HG03378 (cell line): ENCODE results near the gene AKR1B1.

Source experiments
- ATAC-seq: cut with Tn5 transposase; IDR thresholded peaks from one replicate; pipeline ENCODE4 v1.9.1; 2021; ENCODE audit warnings: mild to moderate bottlenecking, moderate library complexity; ENCODE audit not compliant: unreplicated experiment

Gene AKR1B1

DNA sequence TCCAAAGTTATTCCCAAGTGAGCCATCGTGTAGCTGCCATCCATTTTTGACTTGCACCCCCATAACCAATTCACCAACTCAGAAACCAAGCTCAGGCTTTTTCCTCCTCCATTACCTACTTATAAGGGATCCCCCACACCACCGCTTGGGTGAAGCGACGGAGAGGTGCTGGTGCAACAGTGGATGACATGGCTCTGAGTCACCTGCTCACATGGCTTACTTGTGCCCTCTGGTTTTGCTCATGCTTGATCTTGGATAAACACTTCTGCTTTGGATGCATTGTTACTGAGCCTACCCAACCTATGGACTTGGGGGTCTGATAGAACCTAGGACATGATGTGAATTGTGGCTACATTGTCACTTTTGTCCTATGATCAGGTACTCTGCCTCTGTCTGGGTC, 12.0 kb upstream of the AKR1B1 start:
- no peak for ATAC-seq

DNA sequence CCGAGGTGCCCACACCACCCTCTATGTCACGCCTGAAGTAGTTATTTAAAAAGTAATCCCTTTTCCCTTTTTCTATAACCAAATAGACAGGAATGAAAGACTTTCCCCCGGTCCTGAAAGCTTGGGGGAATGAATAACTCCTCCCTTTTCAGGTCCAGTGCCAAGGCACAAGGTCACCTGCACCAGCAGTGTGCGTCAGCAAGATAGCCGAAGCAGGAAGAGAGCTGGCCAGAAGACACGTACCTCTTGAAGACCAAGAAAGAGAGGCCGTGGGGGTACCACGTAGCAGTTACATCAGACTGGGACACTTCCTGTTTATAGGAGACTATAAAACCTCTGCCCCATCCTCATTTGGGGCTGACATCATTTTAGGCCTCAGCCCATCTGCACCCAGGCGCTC, 10.7 kb upstream of the AKR1B1 start:
- no peak for ATAC-seq

DNA sequence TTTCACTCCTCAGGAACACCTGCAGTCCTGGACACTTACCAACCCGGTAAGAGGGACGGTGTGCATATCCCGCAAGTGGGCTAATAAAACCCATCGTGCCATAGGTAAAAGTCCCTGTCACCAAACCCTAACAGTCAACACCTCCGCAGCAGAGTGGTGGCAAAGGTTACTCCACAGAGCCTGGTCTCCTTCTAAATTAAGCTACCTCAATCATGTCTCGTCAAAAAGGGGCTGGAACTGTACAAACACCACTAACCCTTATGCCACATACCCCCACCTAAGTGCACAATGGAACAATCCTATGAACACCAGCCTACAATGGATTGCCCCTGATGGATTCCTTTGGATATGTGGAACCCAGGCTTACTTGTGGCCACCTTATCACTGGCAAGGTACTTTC, 9.6 kb upstream of the AKR1B1 start:
- no peak for ATAC-seq

DNA sequence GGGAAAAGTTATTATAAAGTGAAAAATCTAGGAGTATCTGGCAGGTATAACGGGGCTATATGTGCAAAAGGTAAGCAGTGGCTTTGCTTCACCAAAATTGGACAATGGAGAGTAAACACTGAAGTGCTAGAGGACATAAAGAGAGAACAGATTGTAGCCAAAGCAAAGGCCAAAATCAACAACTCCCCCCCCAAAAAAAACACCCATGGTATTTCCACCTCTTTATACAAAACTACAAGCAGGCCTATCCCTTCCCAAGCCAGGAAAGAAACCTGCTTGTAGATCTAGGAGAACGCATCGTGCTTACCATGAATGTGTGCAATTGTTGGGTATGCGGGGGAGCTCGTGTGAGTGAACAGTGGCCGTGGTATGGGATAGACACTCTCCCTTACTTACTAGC, 9.2 kb upstream of the AKR1B1 start:
- no peak for ATAC-seq

DNA sequence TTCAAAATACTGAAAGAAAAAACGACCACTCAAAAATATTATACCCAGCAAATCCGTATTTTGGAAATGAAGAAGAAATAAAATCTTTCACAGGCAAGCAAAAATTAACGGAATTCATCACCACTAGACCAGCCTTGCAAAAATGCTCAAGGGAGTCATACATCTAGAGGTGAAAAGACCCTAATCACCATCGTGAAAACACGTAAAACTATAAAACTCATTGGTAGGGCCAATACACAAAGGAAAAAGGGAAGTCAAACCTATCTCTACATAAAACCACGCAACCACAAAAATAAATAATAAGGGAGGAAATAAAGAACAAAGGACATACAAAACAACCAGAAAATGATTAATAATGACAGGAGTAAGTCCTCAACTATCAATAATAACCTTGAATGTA, 6.6 kb upstream of the AKR1B1 start:
- no peak for ATAC-seq

DNA sequence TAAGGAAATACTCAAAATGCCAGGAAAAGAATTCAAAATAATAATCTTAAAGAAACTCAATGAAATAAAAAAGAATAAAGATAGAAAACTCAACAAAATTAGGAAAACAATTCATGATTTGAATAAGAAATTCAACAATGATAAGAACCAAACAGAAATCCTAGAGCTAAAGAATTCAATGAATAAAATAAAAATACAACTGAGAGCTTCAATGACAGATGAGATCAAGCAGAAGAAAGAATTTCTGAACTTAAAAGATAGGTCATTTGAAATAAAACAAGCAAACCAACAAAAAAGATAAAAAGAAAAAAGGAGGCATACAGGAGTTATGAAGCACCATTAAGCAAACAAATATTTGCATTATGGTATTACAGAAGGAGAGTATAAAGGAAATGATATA, 5.6 kb upstream of the AKR1B1 start:
- no peak for ATAC-seq

DNA sequence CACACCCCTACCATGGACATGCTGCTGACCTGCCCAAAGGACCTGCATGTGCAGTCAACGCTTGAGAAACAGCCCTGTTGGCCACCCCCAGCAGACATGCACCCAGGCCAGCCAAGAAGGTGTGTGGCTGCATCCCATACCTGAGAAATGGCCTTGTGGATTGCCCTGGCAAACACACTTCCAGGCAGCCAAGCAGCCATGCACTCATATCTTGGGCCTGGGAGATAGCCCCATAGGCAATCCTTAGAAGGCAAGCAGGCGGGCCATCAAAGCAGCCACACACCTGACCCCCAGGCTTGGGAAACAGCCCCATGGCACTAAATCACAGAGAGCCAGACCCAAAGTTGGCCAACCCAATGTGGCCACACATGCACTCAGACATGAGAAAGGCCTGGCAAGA, 4.9 kb upstream of the AKR1B1 start:
- ATAC-seq, result no peak

DNA sequence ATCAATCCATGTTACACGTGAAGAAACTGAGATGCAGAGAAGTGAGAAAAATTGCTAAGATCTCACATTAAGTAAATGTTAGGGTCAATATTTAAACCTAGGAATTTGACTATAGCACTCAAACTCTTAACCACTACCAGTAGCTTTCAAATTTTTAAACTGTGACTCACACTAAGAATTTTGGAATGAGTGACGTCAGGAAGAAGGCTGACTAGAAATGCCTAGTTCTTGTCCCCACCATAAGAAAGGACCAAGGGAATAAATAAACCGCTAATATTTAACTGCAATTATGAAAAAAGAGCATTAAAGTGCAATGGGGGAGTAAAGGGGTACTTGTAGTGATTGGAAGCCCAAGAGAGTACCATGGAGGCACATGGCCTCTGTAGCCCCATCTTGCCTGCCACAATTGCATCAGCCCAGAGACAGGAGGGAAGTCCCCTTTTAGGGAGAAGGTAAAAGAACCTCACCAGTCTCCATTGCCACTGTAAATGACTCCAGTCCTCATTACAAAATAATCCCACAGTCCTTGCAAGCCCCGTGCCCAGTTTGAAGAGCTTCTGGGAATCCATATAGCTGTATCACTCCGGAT, 3.5 kb upstream of the AKR1B1 start:
- ATAC-seq, result no peak

DNA sequence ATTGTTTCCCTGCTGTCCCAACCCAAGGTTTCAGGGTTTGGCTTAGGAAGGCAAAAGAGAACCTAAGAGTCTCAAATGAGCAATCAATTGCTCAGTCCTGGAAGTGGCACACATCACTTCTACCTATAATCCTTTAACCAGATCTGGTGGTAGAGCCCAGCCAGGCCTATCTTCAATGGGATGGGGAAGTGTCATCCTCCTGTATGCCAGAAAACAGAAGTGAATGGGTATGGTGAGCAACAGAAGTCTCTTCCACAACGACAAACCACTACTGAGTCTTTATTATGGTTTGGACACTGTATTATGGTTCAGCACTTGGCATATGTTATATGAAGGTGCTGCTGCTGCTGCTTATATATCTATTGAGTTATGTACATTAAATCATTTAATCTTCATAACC, 3.0 kb upstream of the AKR1B1 start:
- no peak for ATAC-seq

DNA sequence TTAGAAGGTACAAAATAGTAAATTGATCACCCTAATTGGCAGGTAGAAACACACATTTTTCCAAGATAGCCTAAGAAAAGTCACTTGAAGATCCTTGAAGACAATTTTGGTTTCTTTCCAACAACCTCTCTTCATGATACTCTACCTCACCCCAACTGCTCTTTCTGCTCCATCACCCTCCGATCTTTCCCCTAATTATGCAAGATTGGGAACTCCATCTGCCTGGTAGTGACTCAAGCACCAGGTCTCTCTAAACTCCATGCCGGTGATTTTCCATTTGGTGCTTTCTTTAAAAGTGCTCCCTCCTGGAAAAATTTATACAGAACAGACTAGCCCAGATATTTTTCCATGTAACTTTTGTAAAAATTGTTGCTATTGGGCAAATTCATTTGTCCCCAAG, 1.1 kb upstream of the AKR1B1 start:
- no peak for ATAC-seq

DNA sequence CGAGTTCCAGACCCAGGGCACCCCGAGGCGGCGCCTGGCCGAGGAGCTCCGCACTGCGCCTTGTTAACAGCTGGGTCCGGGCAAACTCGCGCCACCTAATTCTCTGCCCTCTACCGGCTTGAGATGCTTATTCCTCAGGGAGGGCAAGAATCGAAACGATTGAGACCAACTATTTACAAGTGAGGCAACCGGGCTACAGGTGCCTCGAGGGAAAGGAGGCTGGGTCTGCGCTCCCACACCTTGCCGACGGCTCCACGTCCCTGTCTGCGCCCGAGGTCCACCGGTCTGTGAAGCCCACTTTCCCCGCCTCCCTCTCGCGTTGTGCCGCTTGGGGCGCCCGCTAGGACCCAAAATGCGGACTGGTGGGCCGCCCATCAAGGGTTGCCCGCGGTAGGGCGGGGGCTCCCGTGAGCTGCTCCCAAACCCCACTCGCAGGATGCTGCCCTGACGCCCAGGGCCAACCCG, 527 bp downstream of the AKR1B1 start:
- peak; percentile 39 for ATAC-seq

DNA sequence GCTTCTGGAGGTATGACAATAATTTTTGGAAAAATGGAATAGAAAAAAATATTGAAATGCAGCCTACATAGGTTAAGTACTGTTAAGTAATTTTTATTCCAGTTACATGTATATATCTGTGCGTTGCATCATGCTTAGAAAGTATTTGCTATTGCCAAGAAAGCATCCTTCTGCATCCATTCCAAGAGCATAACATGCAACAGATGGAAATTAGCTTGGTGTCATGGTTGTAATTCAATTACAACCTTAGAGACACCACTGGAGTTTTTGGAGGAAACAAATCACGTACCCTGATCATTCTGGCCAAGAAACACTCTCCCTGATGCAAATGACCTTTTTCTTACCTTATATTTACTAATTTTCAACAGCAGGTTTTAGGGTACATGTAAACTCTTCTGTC, 1.7 kb downstream of the AKR1B1 start:
- no peak for ATAC-seq

DNA sequence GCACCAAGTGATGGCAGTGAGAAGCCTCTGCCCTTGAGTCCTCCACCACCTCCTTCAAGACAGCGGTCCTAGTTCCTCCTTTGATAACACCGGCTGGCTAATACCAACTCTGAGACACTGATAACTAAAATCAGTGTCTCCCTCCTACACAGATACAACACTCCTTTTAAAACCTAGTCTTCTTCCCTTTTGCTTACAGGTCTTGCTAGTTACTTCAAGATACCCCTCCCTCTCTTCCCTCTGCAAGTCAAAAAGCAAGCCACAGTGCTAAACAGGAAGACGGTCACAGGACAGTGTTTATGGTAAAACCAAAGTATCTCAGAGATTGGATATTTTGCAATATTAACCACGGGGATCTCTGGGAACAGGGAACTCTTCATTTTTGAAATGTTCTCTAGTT, 4.6 kb downstream of the AKR1B1 start:
- no peak for ATAC-seq

DNA sequence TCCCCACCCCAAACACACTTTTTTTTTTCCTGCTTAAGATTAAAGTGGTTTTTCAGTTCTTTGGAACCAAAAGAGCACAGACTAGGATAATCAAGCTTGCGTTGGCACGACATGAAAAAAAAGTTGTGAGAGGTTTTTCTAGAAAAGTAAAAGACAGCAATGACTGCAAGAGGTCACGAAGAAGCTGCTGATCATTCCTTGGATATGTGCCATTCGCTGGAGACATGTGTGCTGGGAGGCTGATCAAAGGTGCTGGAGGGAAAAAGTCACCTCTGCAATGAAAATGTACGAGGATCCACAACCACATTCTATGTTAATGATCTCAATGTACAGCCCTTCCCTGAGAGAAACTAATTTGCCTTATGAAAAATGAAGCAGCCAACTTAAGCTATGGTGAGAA, 5.4 kb downstream of the AKR1B1 start:
- no peak for ATAC-seq

DNA sequence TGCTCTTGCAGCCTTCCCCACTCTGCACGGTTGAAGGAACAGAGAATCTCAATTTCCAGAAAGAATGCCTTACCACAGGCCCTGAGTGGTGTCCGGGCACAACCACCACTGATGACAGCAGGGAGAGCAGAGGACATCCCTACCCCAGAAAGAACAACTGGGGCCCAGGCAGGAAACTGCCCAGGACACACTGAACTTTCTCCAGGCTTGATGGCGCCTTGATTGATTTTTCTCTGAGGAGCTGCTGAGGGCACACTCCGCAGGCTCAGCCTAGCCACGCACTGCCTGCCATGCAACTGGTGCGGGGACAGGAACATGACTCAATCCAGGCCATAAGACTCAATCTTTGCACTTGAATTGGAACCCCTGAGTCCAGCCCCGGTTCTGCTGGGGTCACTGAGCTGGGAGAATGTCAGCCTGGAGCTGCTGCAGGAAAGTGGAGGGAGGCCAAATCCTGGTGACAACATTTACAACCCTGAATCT, 5.9 kb downstream of the AKR1B1 start:
- no peak for ATAC-seq

DNA sequence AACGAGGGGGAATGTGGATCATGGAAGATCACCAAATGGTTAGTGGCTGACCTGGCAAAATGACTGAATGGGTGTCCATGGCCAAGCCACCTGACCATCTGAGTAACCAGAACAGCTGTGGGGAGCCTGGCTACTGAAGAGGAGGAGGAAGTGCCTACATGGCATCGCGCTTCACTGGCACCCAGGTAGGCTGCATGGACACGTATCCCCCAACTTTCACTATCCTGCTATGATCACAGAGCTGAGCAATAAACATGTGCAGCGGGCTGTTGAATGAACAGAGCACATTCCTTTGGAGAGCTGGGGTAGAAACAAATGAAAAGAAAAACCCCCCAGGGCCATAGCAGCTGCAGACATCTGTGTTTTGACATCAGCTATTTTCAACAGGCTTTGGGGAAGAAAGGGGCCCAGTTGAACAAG, 6.5 kb downstream of the AKR1B1 start:
- no peak for ATAC-seq

DNA sequence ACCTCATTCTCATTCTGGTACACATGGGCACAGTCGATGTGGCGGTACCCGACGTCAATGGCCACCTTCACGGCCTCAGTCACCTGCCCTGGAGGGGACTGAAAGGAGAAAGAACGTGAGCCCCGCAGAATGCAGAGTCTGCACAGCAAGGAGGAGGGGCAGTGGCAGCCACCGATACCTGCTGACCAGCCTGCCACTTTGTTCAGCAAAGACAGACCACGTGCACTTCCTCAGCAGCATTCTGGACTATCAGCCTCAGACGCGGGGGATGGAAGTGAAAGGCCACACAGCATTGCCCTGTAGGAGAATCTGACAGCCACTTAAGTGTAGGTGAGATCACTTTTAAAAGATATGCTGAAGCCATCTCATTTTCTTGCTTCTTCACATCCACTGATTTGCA, 7.2 kb downstream of the AKR1B1 start:
- ATAC-seq, result no peak

DNA sequence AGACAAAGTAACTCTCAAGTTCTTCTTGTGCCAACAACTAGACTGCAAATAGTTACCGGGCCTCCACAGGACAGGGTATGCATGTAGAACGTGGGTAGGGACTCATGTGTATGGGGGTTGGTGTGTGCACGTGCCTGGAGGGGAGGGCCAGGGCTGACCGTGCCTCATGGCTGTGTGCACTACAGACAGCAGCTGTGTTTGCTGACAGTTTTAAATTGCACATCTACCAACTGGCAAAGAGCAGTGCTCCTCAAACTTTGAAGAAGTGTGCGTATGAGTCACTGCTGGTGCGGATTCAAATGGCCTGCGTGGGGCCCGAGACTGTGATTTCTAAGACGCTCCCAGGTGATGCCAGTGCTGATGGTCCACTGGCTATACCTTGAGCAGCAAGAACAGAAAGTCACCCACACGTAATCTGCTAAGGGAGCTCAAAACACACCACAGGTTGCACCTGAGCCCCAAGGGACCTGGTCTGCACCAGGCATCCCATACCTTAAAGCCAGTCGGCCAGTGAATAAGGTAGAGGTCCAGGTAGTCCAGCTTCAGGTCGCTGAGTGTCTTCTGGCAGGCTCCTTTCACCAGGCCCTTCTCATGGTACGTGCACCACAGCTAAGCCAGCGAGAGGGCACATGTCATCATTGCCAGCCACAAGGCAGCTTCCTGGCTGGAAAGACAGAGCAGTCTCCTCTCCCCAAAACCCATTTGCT, 8.5 kb downstream of the AKR1B1 start:
- ATAC-seq, result no peak

DNA sequence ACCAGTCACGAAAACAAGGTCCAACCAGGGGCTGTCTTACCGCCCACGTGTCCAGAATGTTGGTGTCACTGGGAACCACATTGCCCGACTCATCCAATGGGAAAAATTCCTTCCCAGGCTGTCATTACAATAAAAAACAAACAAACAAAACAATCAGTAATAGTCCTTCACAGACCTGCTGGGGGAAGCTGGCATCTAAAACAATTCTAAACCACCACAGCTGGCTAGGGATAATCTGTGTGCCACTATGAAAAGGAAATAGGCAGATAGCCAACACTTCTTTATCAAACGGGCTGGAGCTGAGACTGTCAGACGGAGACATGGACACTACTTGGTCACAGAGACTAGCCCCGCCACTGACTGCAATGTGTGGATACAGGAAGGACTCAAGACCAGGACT, 9.2 kb downstream of the AKR1B1 start:
- no peak for ATAC-seq

DNA sequence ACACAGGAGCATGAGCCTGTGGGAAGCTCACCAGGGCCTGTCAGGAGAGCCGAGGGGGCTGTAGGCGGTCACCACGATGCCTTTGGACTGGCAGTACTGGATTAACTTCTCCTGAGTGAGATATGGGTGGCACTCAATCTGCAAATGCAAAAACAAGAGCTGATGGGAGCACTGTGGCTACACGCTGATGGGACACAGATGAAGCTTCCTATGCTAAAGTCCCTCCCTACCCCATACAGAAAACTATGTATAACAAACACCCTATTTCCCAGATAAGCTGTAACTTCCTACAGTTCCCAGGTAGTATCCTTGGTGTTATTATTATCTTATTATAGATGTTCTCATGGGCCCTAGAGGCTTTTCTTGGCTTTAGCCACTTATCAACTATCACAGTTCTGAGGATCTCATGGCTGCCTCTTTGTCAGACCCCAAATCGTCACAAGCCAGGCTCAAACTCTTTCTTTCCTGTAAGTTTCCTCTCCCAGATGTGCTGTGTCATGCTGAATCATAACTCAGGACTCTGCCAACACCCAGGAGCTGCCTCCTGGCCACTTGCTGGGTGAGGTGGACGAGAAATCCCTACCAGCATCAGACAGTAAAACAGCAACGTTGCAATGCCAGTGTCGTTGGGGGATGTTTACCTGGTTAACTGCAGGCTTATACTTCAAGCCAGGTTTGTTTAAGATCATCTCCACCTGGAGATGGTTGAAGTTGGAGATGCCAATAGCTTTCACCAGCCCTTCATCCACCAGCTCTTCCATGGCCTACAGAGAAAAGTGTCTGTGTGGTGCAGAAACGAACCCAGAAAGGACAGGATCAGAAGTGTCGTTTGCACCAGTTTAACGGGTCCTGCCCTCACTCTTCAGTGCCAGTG, 10.3 kb downstream of the AKR1B1 start:
- no peak for ATAC-seq

DNA sequence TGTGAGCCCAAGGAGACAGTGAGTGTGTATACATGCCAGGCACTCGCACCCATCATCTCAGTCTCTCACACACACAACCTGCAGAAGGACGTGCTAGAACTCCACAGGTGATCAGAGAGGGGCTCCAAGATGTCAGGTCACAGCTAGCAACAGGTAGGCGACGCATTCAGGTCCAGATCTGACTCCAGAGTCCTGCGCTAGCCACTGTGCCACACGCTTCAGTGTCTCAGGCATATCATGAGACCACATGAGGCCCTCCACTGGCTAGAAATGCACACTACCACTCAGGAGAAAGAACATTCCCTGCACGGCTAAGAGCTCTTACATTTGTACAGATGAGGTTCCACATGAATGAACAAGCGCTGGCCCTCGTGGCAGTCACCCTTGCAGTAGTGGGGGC, 11.5 kb downstream of the AKR1B1 start:
- no peak for ATAC-seq

DNA sequence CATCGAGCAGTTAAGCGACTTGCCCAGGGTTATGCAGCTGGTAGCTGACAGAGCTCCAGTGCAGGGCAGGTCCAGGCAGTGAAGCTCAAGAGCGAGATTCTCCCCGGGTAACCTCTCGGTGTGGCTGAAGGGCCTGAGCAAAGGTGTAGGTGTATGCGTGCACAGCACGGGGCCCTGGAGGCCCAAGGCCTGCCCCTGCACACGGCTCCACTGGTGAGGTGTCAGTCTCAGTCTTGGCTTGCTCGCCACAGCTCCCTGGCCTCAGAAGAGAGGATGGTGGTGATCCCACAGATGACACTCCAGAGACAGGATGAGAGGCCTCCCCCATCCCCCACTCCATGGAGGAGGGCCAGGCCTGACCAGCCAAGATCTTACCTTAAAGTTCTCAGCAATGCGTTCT, 12.0 kb downstream of the AKR1B1 start:
- no peak for ATAC-seq
